Ovary (tissue), 1 donor: ENCODE measurements around the gene THAP4.

Source experiments
- EP300 ChIP-seq: sonication (generic); formaldehyde crosslinking; IDR thresholded peaks from one replicate; pipeline ENCODE4 v1.6.1; 2017; ENCODE audit warnings: antibody characterized with exemption
- POLR2A ChIP-seq: fragments of 450-650 bp; IDR thresholded peaks from one replicate; pipeline ENCODE4 v1.6.1; 2017; ENCODE audit warnings: antibody characterized with exemption, mild to moderate bottlenecking, moderate library complexity

- TF ChIP-seq POLR2A (no peak), EP300 (no peak)
Measured at GRCh38 chr2:241553512-241553830, 83.5 kb downstream of the THAP4 start.
